Smooth muscle cell (in vitro differentiated cells): ENCODE measurements around the gene SH2D3C. TPM values are rescaled to one million over a fixed set of nuclear protein-coding genes. Genes with fewer than 3 reads are reported as not detected.

ENCODE experiments used
- DNase-seq: peaks from one replicate; lab custom pipeline; 2025; ENCODE audit not compliant: unreplicated experiment; lab: John Stamatoyannopoulos, UW
- H2AFZ ChIP-seq: fragments of 200-600 bp; sonication (generic); 2 replicates; pipeline ENCODE4 v1.6.0; 2016; ENCODE audit warnings: antibody characterized with exemption, low read depth, mild to moderate bottlenecking
- H3F3A ChIP-seq: fragments of 200-600 bp; sonication (generic); 2 replicates; pipeline ENCODE4 v1.6.0; 2017; ENCODE audit warnings: antibody characterized with exemption, low read depth
- H3K27ac ChIP-seq: fragments of 200-600 bp; sonication (generic); 2 replicates; pipeline ENCODE4 v1.5.1; 2016; ENCODE audit warnings: low read depth, mild to moderate bottlenecking
- H3K27me3 ChIP-seq: fragments of 200-600 bp; sonication (generic); 2 replicates; pipeline ENCODE4 v1.6.1; 2016; ENCODE audit warnings: low read depth, mild to moderate bottlenecking
- H3K36me3 ChIP-seq: fragments of 200-600 bp; sonication (generic); 2 replicates; pipeline ENCODE4 v1.5.1; 2016; ENCODE audit warnings: low read depth
- H3K4me1 ChIP-seq: fragments of 200-600 bp; sonication (generic); 2 replicates; pipeline ENCODE4 v1.5.1; 2016; ENCODE audit warnings: low read depth
- H3K4me2 ChIP-seq: fragments of 200-600 bp; sonication (generic); 2 replicates; pipeline ENCODE4 v1.6.0; 2016; ENCODE audit warnings: mild to moderate bottlenecking
- H3K4me3 ChIP-seq: fragments of 200-600 bp; sonication (generic); 2 replicates; pipeline ENCODE4 v1.5.1; 2016; ENCODE audit warnings: mild to moderate bottlenecking
- H3K79me2 ChIP-seq: fragments of 200-600 bp; sonication (generic); 2 replicates; pipeline ENCODE4 v1.6.0; 2016; ENCODE audit warnings: low read depth, mild to moderate bottlenecking
- H3K9ac ChIP-seq: fragments of 200-600 bp; sonication (generic); 2 replicates; pipeline ENCODE4 v1.6.0; 2016; ENCODE audit warnings: low read depth
- H3K9me3 ChIP-seq: fragments of 200-600 bp; sonication (generic); replicated peaks from 2 replicates; pipeline ENCODE4 v1.5.1; 2016; ENCODE audit warnings: low read depth
- H4K20me1 ChIP-seq: fragments of 200-600 bp; sonication (generic); 2 replicates; pipeline ENCODE4 v1.6.0; 2016; ENCODE audit warnings: low read depth
- CTCF ChIP-seq: fragments of 200-600 bp; sonication (generic); IDR thresholded peaks from 2 replicates; pipeline ENCODE4 v1.5.1; 2017; ENCODE audit warnings: borderline replicate concordance, mild to moderate bottlenecking, antibody characterized with exemption; ENCODE audit not compliant: insufficient read depth, poor library complexity, severe bottlenecking
- WGBS: methylation state at CpG from one replicate; pipeline ENCODE4 v1.1.7; 2016; ENCODE audit warnings: low lambda C conversion rate; 5-methylcytosine and 5-hydroxymethylcytosine counted together
- polyA plus RNA-seq: library from polyadenylated mRNA; unstranded; fragments of >200 nt; fragmentation: Nextera tagmentation; extraction: Ambion mirVana; gene quantifications from 2 replicates; pipeline ENCODE4 v1.2.1, GENCODE V29; 2016
- total RNA-seq: library from RNA; depleted of rRNA; stranded (reverse); fragments of >200 nt; gene quantifications from 2 replicates; pipeline ENCODE4 v1.2.3, GENCODE V29; 2014

The SH2D3C gene
- total and polyA plus RNA-seq, 2 experiments from 2014 or later: 0.54 TPM; not detected in 1

- no peak for DNase-seq
- H3F3A ChIP-seq: no peaks in the 10 kb centered on the region
- H3K9ac ChIP-seq: no peak overlapping the region
- H3K4me1 ChIP-seq: peaks cover 4% of the 10 kb centered on the region
- no peaks in the 10 kb centered on the region for H3K9me3 ChIP-seq
- TF ChIP-seq CTCF: no peak
- 90% methylated on average over 13 of the region's 13 CpGs for WGBS
- no peaks in the 10 kb centered on the region for H4K20me1 ChIP-seq
- no peaks in the 10 kb centered on the region for H3K36me3 ChIP-seq
- H2AFZ ChIP-seq: no peak overlapping the region
- no peaks in the 10 kb centered on the region for H3K27me3 ChIP-seq
- no peak overlapping the region for H3K27ac ChIP-seq
- no peak overlapping the region for H3K4me2 ChIP-seq
- no peak overlapping the region for H3K4me3 ChIP-seq
- H3K79me2 ChIP-seq: no peaks in the 10 kb centered on the region
Measured at GRCh38 chr9:127738666-127739065, 39.8 kb downstream of the SH2D3C start.

GRCh38 chr9:127735530-127736185 is 42.8 kb downstream of the SH2D3C start:
- Histone ChIP-seq H3K9me3 (no peaks in the 10 kb centered on the region), H3K4me1 (no peaks in the 10 kb centered on the region), H3K27me3 (no peaks in the 10 kb centered on the region), H3K27ac (peak overlapping the region; percentile 20), H3K79me2 (no peaks in the 10 kb centered on the region), H3K4me2 (peak overlapping the region; percentile 38), H4K20me1 (no peaks in the 10 kb centered on the region), H3K9ac (peak overlapping the region; percentile 36), H3K36me3 (no peaks in the 10 kb centered on the region), H2AFZ (no peak overlapping the region), H3F3A (no peaks in the 10 kb centered on the region), H3K4me3 (no peak overlapping the region)
- no peak for TF ChIP-seq CTCF
- 33% methylated on average over 15 of the region's 15 CpGs for WGBS
- no peak for DNase-seq

GRCh38 chr9:127734747-127735529 is 43.5 kb downstream of the SH2D3C start, which contains the start of gene TOR2A:
TSS of gene TOR2A (minus strand) at chr9:127735294. CDS start at chr9:127735270, 24 bp downstream.
- Histone ChIP-seq H3K9ac (peak within 1 kb of the TSS; percentile 63), H3K27me3 (no peaks in the 10 kb centered on the region), H3K9me3 (no peaks in the 10 kb centered on the region), H3K79me2 (no peaks in the 10 kb centered on the region), H3K4me1 (no peaks in the 10 kb centered on the region), H3K4me2 (peak within 1 kb of the TSS; percentile 89), H3K27ac (peak within 1 kb of the TSS; percentile 60), H2AFZ (peak within 1 kb of the TSS; percentile 69), H3K4me3 (peak within 1 kb of the TSS; percentile 83), H3F3A (no peaks in the 10 kb centered on the region), H3K36me3 (no peaks in the 10 kb centered on the region), H4K20me1 (no peaks in the 10 kb centered on the region)
- peak; percentile 93 for TF ChIP-seq CTCF
- DNase-seq: peak; percentile 95
- WGBS: under 1% methylated on average over 75 of the region's 76 CpGs
